ENCODE measurements around the gene PPP1R36. TPM values are rescaled to one million over a fixed set of nuclear protein-coding genes. Genes with fewer than 3 reads are reported as not detected.
"Not testable (repeated sequence)": the region's sequence is repeated elsewhere in the genome, so short reads cannot be mapped to it uniquely, and the experiment has no call there.

The PPP1R36 gene
- total and polyA plus RNA-seq, 11 donors = 0.11 to 1.0 (median 0.46) TPM; not detected in 5

DNA sequence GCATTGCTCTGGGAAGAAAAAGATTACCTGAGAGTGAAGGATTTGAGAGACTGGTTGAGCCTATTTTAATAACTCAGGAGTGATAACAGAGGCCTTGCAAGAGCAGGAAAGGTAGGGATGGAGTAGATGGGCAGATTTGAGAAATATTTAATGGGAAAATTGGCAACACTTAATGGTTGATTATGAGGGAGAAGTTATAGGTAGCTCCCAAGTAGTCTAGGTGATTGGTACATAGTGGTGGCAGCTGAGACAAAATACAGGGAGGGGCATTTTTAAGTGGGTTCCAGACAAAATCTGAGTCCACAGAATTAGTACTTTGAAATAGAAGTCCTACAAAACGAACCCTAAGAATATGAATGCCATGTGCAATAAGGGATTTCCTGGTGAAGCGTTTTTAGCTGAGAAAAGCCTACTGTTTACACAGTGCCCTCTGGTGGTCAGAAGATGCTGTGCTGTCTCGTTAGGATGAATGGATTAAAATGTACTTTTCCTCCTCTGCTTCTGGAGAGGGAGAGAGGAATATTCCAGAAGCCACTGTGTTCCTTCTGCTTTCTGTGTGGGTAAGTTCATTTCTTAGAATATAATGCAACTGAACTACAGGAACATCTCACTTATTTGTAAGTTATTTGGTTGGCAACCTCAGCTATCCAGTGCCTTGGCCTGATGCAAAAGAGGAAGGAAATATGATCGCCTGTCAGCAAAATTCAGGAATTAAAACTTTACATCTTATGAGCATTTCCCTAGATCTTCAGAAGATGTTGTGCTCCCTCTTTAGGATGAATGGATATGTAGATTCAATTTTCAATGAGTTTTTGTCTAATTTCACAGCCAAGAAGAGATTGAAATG, 38.7 kb upstream of the PPP1R36 start:
- WGBS, 4 donors = 16 to 20% (median 18%) methylated on average over 4 of the region's 4 CpGs
- peak overlapping the region in 1 of 12 donors; percentile 7 for H3K4me3 ChIP-seq
- intact Hi-C loops (cut with DNase I) = loop anchor here in 3 of 10 donors (5.0 to 10.0 kb wide), 3 partner anchors 76 to 166 kb away; no protein-coding TSS in a partner anchor
- DNase-seq = peak in 4 of 5 donors; percentile 40 to 71 (median 58)
- H3K36me3 ChIP-seq = no peaks in the 10 kb centered on the region
- peak; percentile 18 to 75 (median 55) for ATAC-seq
- H3K27ac ChIP-seq = peak overlapping the region in 2 of 12 donors; percentile 15 to 86
- no peaks in the 10 kb centered on the region for H3K27me3 ChIP-seq
- H3K9me3 ChIP-seq = no peaks in the 10 kb centered on the region
- peaks cover 3 to 84% (median 55%) of the 10 kb centered on the region in 12 donors for H3K4me1 ChIP-seq
- TF ChIP-seq, protein P1, sequence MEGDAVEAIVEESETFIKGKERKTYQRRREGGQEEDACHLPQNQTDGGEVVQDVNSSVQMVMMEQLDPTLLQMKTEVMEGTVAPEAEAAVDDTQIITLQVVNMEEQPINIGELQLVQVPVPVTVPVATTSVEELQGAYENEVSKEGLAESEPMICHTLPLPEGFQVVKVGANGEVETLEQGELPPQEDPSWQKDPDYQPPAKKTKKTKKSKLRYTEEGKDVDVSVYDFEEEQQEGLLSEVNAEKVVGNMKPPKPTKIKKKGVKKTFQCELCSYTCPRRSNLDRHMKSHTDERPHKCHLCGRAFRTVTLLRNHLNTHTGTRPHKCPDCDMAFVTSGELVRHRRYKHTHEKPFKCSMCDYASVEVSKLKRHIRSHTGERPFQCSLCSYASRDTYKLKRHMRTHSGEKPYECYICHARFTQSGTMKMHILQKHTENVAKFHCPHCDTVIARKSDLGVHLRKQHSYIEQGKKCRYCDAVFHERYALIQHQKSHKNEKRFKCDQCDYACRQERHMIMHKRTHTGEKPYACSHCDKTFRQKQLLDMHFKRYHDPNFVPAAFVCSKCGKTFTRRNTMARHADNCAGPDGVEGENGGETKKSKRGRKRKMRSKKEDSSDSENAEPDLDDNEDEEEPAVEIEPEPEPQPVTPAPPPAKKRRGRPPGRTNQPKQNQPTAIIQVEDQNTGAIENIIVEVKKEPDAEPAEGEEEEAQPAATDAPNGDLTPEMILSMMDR (IDR thresholded peaks at IDR 0.05) = peak; percentile 88 to 93 (median 91)
- TF ChIP-seq POLR2A (IDR thresholded peaks at IDR 0.05) = no peak

DNA sequence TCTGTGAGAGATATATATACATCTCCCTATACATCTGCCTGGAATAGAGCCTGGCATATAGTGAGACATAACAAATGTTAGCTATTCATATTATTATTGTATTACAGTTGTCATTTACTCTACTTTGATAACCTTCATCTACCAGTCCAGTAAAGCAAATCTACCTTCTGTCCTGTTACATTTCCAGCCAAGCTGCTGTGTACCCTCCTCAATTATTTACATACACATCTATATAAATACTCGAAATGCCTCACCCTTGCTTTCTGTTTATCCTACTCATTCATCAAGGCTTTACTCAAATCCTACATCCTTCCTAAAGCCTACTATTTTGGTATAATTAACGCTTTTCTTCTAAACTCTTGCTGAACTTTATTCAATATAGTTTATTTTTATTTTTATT, 36.5 kb upstream of the PPP1R36 start:
- 91 to 96% (median 93%) methylated on average over 2 of the region's 2 CpGs for WGBS, 4 donors
- no peaks in the 10 kb centered on the region for H3K36me3 ChIP-seq
- H3K27ac ChIP-seq = no peak overlapping the region
- intact Hi-C loops (cut with DNase I) = loop anchor here in 3 of 10 donors (5.0 to 10.0 kb wide), 3 partner anchors 78 to 168 kb away; no protein-coding TSS in a partner anchor
- no peak for ATAC-seq
- TF ChIP-seq, protein P1 (IDR thresholded peaks at IDR 0.05) = no peak
- TF ChIP-seq POLR2A (IDR thresholded peaks at IDR 0.05) = no peak
- H3K27me3 ChIP-seq = no peaks in the 10 kb centered on the region
- H3K4me1 ChIP-seq = peaks cover 3 to 82% (median 34%) of the 10 kb centered on the region in 12 donors
- no peak overlapping the region for H3K4me3 ChIP-seq
- H3K9me3 ChIP-seq = no peaks in the 10 kb centered on the region
- no peak for DNase-seq

DNA sequence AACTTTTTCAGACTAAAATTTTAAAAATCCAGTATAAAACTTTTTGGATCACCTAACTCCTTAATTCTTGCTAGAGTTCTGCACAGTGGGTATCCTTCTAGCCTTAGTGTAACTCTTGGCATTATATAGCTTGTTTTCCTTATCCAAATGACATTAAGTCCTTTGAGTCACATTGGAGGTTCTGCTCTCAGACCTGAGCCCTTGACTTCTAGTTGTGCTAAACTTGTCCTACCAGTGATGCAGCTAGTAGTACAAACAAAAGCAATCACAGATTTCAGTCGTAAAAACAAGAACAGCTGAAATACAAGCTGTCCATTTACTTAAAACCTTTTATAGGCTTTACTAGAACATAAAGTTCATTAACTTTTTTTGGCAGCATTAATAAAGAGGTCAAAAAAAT, 34.7 kb upstream of the PPP1R36 start:
- Histone ChIP-seq H3K36me3 (no peaks in the 10 kb centered on the region), H3K27ac (peak overlapping the region in 1 of 12 donors; percentile 12), H3K4me3 (no peak overlapping the region), H3K9me3 (no peaks in the 10 kb centered on the region), H3K4me1 (peaks cover 3 to 66% (median 24%) of the 10 kb centered on the region in 12 donors), H3K27me3 (no peaks in the 10 kb centered on the region)
- no peak for DNase-seq
- intact Hi-C loops (cut with DNase I) = loop anchor here in 2 of 10 donors (10.0 kb wide), 2 partner anchors 80 to 170 kb away; no protein-coding TSS in a partner anchor
- WGBS, 4 donors = 28 to 40% (median 34%) methylated on average over 1 of the region's 1 CpG
- no peak for TF ChIP-seq POLR2A (IDR thresholded peaks at IDR 0.05)
- TF ChIP-seq, protein P1 (IDR thresholded peaks at IDR 0.05) = no peak
- peak in 2 of 4 donors; percentile 51 to 59 for ATAC-seq

DNA sequence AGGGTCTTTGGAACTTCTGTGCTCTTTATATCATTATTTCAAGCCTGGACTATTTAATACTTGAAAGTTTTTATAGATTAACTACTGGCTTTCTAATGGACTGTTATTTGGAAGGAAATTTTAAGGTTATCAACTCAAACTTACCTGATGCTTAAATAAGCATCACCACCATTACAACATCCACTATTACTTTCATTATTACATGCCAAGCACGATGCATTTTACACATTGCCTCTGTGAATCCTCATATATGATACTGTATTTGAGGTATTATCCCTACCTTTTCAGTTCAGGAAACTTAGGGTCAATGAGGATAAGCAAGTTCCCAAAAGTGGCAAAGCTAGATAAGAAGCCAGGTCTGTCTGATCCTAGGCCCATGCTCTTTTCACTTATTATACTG, 32.8 kb upstream of the PPP1R36 start:
- 83 to 94% (median 87%) methylated on average over 1 of the region's 1 CpG for WGBS, 4 donors
- Histone ChIP-seq H3K27ac (no peak overlapping the region), H3K36me3 (peaks cover 0 to 8% (median 5%) of the 10 kb centered on the region in 9 donors), H3K27me3 (no peaks in the 10 kb centered on the region), H3K4me1 (peaks cover 0 to 57% (median 11%) of the 10 kb centered on the region in 12 donors), H3K4me3 (no peak overlapping the region), H3K9me3 (no peaks in the 10 kb centered on the region)
- TF ChIP-seq, protein P1 (IDR thresholded peaks at IDR 0.05) = no peak
- TF ChIP-seq POLR2A (IDR thresholded peaks at IDR 0.05) = no peak
- intact Hi-C loops (cut with DNase I) = loop anchor here in 2 of 10 donors (10.0 kb wide), 2 partner anchors 82 to 172 kb away; no protein-coding TSS in a partner anchor
- no peak for ATAC-seq
- DNase-seq = no peak

DNA sequence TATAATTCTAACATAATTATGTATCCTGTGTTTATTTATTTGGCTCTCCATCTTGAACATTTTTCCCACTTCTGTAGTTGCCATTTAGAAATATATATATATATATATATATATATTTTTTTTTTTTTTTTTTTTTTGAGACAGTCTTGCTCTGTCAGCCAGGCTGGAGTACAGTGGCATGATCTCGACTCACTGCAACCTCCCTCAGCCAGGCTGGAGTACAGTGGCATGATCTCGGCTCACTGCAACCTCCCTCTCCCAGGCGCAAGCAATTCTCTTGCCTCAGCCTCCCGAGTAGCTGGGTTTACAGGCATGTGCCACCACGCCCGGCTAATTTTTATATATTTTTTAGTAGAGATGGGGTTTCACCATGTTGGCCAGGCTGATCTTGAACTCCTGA, 32.1 kb upstream of the PPP1R36 start:
- intact Hi-C loops (cut with DNase I) = loop anchor here in 2 of 10 donors (10.0 kb wide), 2 partner anchors 83 to 173 kb away; no protein-coding TSS in a partner anchor
- not testable (repeated sequence) for H3K9me3 ChIP-seq, ATAC-seq, H3K27ac ChIP-seq, DNase-seq, H3K4me3 ChIP-seq, H3K27me3 ChIP-seq
- Histone ChIP-seq H3K4me1 (peaks cover 0 to 50% (median 8%) of the 10 kb centered on the region in 12 donors), H3K36me3 (peaks cover 0 to 15% (median 12%) of the 10 kb centered on the region in 9 donors)
- WGBS, 4 donors = 81 to 91% (median 90%) methylated on average over 6 of the region's 6 CpGs

All from heart left ventricle (tissue), 16 donors.